Suprapubic skin (tissue), 4 donors: Measurements from ENCODE around the gene MS4A12.

Experiments
- POLR2A ChIP-seq, 2 donors: fragments of 450-650 bp; IDR thresholded peaks; one replicate each; pipeline ENCODE4 v1.6.1; 2017; ENCODE audit warnings: antibody characterized with exemption in 2 of 2, mild to moderate bottlenecking in 2 of 2, moderate library complexity in 2 of 2
- POLR2AphosphoS5 ChIP-seq, 3 donors: sonication (generic); formaldehyde crosslinking; IDR thresholded peaks; one replicate each; pipeline ENCODE4 v1.6.1; 2017; ENCODE audit warnings: antibody characterized with exemption in 3 of 3
- TF ChIP-seq, protein P1 (sequence below), 2 donors: fragments of 200-600 bp in 1 of 2; fragments of 450-650 bp in 1 of 2; sonication (generic) in 1 of 2; IDR thresholded peaks; one replicate each; pipeline ENCODE4 v1.5.1; 2016 to 2019; ENCODE audit warnings: antibody characterized with exemption in 2 of 2, mild to moderate bottlenecking in 1 of 2, moderate library complexity in 1 of 2

DNA sequence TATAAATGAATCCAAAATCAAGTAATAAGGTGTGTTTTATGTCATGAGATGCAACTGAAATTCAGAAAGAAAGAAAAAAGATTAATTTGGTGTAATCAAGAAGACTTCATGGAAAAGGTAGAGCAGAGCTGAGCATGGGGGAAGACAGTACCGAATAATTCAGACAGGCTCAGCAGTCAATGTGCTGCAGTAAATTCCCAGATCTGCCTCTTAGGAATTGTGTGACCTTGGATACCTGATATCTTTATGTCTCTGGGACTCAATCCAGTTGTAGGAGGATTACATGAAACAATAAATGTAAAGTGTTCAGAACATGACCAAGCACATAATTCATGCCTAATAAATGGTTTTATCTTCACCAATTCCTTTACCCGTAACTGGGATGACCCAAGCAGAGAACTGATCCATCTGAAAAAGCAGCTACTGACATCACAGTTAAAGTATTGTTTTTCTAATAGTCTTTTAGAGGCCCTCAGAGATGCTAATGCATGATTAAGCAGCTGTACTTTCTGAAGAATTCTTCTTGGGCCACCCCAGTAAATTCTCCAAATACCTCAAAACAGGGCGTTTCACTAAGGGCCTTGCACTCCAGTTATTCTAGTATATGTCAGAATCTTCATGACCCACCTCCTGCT is 7.8 kb downstream of the MS4A12 start:
- TF ChIP-seq, protein P1, sequence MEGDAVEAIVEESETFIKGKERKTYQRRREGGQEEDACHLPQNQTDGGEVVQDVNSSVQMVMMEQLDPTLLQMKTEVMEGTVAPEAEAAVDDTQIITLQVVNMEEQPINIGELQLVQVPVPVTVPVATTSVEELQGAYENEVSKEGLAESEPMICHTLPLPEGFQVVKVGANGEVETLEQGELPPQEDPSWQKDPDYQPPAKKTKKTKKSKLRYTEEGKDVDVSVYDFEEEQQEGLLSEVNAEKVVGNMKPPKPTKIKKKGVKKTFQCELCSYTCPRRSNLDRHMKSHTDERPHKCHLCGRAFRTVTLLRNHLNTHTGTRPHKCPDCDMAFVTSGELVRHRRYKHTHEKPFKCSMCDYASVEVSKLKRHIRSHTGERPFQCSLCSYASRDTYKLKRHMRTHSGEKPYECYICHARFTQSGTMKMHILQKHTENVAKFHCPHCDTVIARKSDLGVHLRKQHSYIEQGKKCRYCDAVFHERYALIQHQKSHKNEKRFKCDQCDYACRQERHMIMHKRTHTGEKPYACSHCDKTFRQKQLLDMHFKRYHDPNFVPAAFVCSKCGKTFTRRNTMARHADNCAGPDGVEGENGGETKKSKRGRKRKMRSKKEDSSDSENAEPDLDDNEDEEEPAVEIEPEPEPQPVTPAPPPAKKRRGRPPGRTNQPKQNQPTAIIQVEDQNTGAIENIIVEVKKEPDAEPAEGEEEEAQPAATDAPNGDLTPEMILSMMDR (IDR thresholded peaks at IDR 0.05): no peak
- TF ChIP-seq POLR2A (IDR thresholded peaks at IDR 0.05) (no peak), POLR2AphosphoS5 (IDR thresholded peaks at IDR 0.05) (no peak)
